ENCODE measurements around the gene SKA2. TPM values are rescaled to one million over a fixed set of nuclear protein-coding genes. Genes with fewer than 3 reads are reported as not detected.

The SKA2 gene
- total and polyA plus RNA-seq, 2 experiments from 2014 or later = 50.5 to 140 TPM

DNA sequence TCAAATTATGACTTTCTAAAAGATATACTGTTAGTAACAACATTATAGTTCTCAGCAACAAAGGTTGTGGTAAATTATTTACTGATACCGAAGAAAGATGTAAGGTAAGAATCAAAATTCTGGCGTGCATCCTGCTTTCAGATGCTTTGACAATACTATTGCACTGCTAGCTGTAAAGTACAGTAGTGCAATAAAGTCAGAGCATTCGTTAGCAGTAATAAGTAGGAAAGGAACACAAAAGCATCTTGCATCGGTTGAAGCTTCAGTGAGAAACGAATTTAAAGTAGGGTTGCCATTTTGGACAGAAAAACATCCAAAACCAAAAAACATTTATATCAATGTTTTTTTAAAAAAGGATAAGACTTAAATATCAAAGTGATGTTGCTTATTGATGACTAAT, 4.0 kb downstream of the SKA2 start (continued):
- no peak for TF ChIP-seq ZNF462 (CRISPR knock-in tag; IDR thresholded peaks at IDR 0.05)
- no peak for TF ChIP-seq JUNB (IDR thresholded peaks at IDR 0.05; ENCODE audit: unreplicated experiment)

- H3K4me3 Mint-ChIP-seq = no peak overlapping the region; the same call in 2 of the 3 replicates
- H3K4me2 ChIP-seq = no peak overlapping the region
- H3K27me3 ChIP-seq (ENCODE audit: insufficient read depth) = no peaks in the 10 kb centered on the region
- no peak for TF ChIP-seq CREB1 (CRISPR knock-in tag; IDR thresholded peaks at IDR 0.05; ENCODE audit: low read depth)
- no peak for TF ChIP-seq ZNF331 (CRISPR knock-in tag; IDR thresholded peaks at IDR 0.05; ENCODE audit: low read depth)
- TF ChIP-seq JUNB (IDR thresholded peaks at IDR 0.05; ENCODE audit: unreplicated experiment) = no peak
- TF ChIP-seq ZNF462 (CRISPR knock-in tag; IDR thresholded peaks at IDR 0.05) = no peak
- no peak for TF ChIP-seq EZH2phosphoT487 (IDR thresholded peaks at IDR 0.05; ENCODE audit: unreplicated experiment)
- TF ChIP-seq CTCF (conservative IDR thresholded peaks at IDR 0.05; ENCODE audit: low read depth in 2 of 2) = no peak
Observed at GRCh38 chr17:59149841-59150511, 5.0 kb downstream of the SKA2 start.

More at GRCh38 chr17:59149841-59150511, 5.0 kb downstream of the SKA2 start:
- Mint-ChIP-seq H3K27me3 (ENCODE audit: insufficient read depth, low read depth, poor library complexity) (peaks cover 7% of the 10 kb centered on the region), H3K4me1 (peaks cover 26% of the 10 kb centered on the region), H3K9me3 (no peaks in the 10 kb centered on the region), H3K27ac (no peak overlapping the region), H3K36me3 (ENCODE audit: low read depth) (peaks cover 6% of the 10 kb centered on the region; the same call in 2 of the 3 replicates)
- no peak overlapping the region for H2AFZ ChIP-seq
- H3K9me2 ChIP-seq (ENCODE audit: insufficient read depth) = no peaks in the 10 kb centered on the region
- ATAC-seq (no peak), DNase-seq (ENCODE audit: low spot score) (no peak)
- H3K4me3 ChIP-seq = no peak overlapping the region
- no peaks in the 10 kb centered on the region for H3K36me3 ChIP-seq (ENCODE audit: insufficient read depth)
- no peaks in the 10 kb centered on the region for H3F3A ChIP-seq (replicated peaks; ENCODE audit: low read depth)
- peaks cover 49% of the 10 kb centered on the region for H4K20me1 ChIP-seq (replicated peaks; ENCODE audit: insufficient read depth)
- H3K4me1 ChIP-seq (ENCODE audit: insufficient read depth) = peaks cover 29% of the 10 kb centered on the region
- peaks cover 92% of the 10 kb centered on the region for H3K79me2 ChIP-seq (replicated peaks; ENCODE audit: insufficient read depth)
- no peak overlapping the region for H3K27ac ChIP-seq (ENCODE audit: low read depth)

Measured in GM23338 (cell line).